Astrocyte of the hippocampus (primary cell): ENCODE data around the gene SOHLH2.

Experiments used
- DNase-seq: peaks from one replicate; pipeline ENCODE4 v3.0.0; 2011; ENCODE audit warnings: low read depth, low spot score

The SOHLH2 gene

DNA sequence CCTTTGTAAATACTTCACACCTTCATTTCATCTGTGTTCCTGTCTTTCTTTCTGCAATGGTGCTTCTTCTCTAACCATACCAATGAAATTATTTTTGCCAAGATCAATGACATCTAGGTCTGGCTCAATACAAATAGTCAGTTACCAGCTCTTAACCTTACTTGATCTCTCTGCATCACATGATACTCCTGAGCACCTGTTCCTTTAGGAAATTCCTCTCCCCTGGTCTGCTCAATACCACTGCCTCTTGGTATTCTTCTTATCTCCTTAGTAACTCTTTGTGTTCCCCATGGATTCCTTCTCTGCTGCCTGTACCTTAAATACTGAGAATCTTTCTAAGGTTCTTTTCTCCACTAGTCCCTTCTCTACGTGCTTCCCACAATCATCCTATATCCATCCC, 25.9 kb downstream of the SOHLH2 start:
- DNase-seq, result no peak

- DNase-seq, result no peak
Observed at GRCh38 chr13:36183901-36184300, 30.5 kb downstream of the SOHLH2 start.

DNA sequence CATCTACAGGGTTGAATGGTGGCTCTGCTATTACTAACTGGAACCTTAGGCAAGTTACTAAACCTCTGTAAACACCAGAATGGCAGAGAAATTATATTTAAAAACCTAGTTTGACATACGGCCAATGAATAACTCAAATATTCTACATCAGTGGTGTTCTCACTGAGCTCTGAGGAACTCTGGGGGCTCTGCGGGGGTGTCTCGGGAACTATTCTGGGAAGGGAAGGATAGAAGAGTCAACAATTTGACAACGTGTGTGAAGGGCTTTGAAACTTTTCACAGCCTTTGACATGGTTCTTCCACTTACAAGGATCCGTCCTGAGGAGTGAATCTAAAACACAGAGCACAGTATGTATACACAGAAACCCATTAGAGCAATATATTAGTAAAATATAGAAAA, 38.7 kb downstream of the SOHLH2 start:
- DNase-seq, result no peak

DNA sequence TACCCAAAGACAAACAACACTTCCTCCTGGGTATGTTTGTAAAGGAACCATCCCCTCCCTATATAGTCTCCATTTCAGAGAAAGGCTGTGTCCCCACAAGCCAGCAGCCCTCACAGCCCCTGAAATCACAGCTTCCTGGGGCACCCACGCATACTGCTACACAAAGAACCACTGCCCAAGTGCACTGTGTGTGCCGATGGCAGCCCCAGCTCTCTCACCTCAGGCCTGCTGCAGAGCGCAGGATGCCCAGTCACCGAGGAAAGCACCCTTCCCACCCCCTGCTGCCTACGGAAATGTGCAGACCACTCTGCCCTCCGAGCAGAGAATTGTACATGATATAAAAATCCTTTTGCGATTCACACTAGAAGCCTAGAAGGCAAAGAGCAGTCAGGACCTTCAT, 39.4 kb downstream of the SOHLH2 start:
- no peak for DNase-seq

GRCh38 chr13:36173571-36174322, 40.6 kb downstream of the SOHLH2 start:
- no peak for DNase-seq

- DNase-seq, result no peak
Observed at GRCh38 chr13:36166046-36166445, 48.3 kb downstream of the SOHLH2 start.

GRCh38 chr13:36163809-36164308, 50.5 kb downstream of the SOHLH2 start:
- peak; percentile 95 for DNase-seq

GRCh38 chr13:36163286-36163685, 51.1 kb downstream of the SOHLH2 start:
- DNase-seq, result peak; percentile 89

GRCh38 chr13:36160297-36160696, 54.1 kb downstream of the SOHLH2 start:
- DNase-seq, result peak; percentile 11

GRCh38 chr13:36158611-36159010, 55.7 kb downstream of the SOHLH2 start:
- peak; percentile 87 for DNase-seq

DNA sequence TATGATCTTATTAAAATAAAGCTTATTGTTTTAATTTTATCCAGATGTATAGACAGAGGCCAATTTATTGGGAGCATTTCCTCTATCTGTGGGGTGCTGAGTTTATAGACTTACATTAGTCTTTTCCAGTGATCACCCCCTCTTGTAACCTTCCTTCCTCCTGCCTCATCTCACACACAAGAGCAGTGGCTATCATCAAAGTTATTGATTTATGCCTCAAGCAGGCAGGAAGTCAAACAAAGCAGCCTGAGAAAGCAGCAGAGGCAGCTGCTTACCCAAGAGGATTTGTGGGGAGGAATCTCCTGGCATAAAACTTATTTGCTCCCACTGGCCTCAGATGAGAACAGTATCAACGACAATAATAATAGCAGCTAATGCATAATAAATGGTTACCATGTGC, 56.9 kb downstream of the SOHLH2 start:
- DNase-seq, result peak; percentile 19

- DNase-seq, result peak; percentile 80
Observed at GRCh38 chr13:36154567-36155291, 59.6 kb downstream of the SOHLH2 start.

GRCh38 chr13:36151591-36151990, 62.8 kb downstream of the SOHLH2 start:
- no peak for DNase-seq

GRCh38 chr13:36148446-36148845, 65.9 kb downstream of the SOHLH2 start:
- DNase-seq, result no peak

DNA sequence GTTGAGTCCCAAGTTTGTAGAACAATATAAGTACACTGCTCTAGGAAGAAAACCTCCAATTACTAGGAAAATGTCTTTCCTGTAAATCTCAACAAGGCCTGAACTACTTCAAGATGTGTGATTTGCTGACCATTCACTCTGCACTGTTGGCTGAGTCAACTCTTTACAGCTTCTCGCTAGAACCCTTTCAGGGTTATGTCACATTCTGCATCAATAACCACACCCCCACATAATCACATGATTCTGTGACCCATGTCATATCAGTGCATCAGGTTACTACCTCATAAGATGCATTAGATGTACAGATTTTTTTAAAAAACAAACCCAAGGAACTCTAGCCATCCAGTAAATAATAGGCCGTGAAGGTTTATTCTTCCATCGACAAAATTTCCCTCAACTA, 67.0 kb downstream of the SOHLH2 start:
- no peak for DNase-seq

GRCh38 chr13:36146511-36147269, 67.7 kb downstream of the SOHLH2 start:
- DNase-seq, result no peak

DNA sequence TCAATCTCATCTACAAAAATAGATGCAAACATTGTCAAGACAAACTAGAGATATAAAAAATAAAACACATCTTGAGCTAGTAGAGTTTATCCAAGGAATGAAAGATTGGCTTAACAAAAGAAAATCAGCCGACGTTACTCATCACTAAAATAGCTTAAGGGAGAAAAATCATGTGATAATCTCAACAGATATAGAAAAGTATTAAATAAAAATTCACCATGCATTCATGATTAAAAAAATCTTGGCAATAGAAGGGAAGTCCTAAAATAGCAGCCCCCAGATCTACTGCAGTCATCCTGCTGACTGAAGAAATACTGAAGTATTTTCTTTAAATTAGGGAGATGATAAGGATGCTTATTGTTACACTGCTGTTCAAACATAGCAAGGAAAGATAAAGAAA, 70.6 kb downstream of the SOHLH2 start:
- DNase-seq, result no peak

DNA sequence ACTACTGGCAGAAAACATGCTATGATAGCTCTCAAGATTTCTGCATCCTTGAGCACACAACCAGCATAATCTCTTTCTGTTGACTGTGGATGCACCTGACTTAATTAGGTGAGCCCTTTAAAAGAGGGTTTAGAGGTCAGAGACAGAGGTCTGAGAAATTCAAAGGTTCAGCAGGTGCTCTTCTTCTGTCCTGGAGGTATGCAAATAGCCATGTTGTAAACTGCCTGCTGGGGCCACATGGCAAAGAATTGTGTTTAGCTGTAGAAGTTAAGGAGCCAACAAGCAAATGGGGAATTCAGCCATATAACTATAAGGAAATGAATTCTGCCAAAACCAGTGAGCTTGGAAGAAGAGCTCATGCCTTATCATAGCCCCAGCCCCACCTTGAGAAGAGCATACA, 71.6 kb downstream of the SOHLH2 start:
- DNase-seq, result no peak

DNA sequence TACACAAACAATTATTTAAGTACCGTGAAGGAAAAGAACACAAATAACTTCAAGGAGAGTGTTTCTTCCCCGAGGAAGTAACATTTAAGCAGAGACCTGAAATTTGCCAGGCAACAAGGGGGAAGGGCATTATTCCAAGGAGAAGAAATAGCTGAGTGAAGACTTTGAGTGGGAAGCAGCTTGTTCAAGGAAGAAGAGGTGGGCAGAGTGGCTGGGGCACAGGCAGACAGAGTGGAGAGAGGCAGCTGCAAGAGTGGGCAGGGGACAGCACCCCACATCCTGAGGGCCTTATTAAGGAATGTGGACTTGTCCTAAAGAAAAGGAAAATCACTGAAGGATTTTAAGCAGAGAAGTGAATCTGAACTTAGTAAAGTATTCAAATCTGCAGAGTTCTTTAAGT, 78.5 kb downstream of the SOHLH2 start:
- DNase-seq, result no peak

DNA sequence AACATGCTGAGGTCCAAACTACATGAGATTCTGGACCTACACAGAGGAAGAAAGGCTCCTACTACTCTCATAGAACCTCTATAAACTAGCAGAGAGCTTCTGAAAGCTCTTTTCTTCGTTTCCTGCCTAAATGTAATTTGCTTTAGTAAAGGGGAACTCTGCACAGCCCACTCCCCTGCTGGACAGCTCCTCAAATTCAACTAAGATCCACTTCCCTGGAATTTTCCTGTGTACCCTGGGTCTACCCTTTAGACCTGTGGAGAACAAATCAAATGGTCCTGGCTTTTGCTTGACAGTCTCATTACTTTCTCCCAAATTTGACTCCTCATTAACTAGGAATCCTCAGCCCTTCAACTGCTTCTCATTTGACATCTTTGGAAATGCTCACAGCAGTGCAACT, 79.7 kb downstream of the SOHLH2 start:
- DNase-seq, result no peak

GRCh38 chr13:36133950-36134626, 80.3 kb downstream of the SOHLH2 start:
- no peak for DNase-seq

- no peak for DNase-seq
Observed at GRCh38 chr13:36132376-36132775, 82.0 kb downstream of the SOHLH2 start.
